Smooth muscle cell (in vitro differentiated cells): Measurements from ENCODE around the gene SSTR4. TPM values are rescaled to one million over a fixed set of nuclear protein-coding genes. Genes with fewer than 3 reads are reported as not detected.

ENCODE experiments used
- DNase-seq: peaks from one replicate; lab custom pipeline; 2025; ENCODE audit not compliant: unreplicated experiment; lab: John Stamatoyannopoulos, UW
- H2AFZ ChIP-seq: fragments of 200-600 bp; sonication (generic); 2 replicates; pipeline ENCODE4 v1.6.0; 2016; ENCODE audit warnings: antibody characterized with exemption, low read depth, mild to moderate bottlenecking
- H3F3A ChIP-seq: fragments of 200-600 bp; sonication (generic); 2 replicates; pipeline ENCODE4 v1.6.0; 2017; ENCODE audit warnings: antibody characterized with exemption, low read depth
- H3K27ac ChIP-seq: fragments of 200-600 bp; sonication (generic); 2 replicates; pipeline ENCODE4 v1.5.1; 2016; ENCODE audit warnings: low read depth, mild to moderate bottlenecking
- H3K27me3 ChIP-seq: fragments of 200-600 bp; sonication (generic); 2 replicates; pipeline ENCODE4 v1.6.1; 2016; ENCODE audit warnings: low read depth, mild to moderate bottlenecking
- H3K36me3 ChIP-seq: fragments of 200-600 bp; sonication (generic); 2 replicates; pipeline ENCODE4 v1.5.1; 2016; ENCODE audit warnings: low read depth
- H3K4me1 ChIP-seq: fragments of 200-600 bp; sonication (generic); 2 replicates; pipeline ENCODE4 v1.5.1; 2016; ENCODE audit warnings: low read depth
- H3K4me2 ChIP-seq: fragments of 200-600 bp; sonication (generic); 2 replicates; pipeline ENCODE4 v1.6.0; 2016; ENCODE audit warnings: mild to moderate bottlenecking
- H3K4me3 ChIP-seq: fragments of 200-600 bp; sonication (generic); 2 replicates; pipeline ENCODE4 v1.5.1; 2016; ENCODE audit warnings: mild to moderate bottlenecking
- H3K79me2 ChIP-seq: fragments of 200-600 bp; sonication (generic); 2 replicates; pipeline ENCODE4 v1.6.0; 2016; ENCODE audit warnings: low read depth, mild to moderate bottlenecking
- H3K9ac ChIP-seq: fragments of 200-600 bp; sonication (generic); 2 replicates; pipeline ENCODE4 v1.6.0; 2016; ENCODE audit warnings: low read depth
- H3K9me3 ChIP-seq: fragments of 200-600 bp; sonication (generic); replicated peaks from 2 replicates; pipeline ENCODE4 v1.5.1; 2016; ENCODE audit warnings: low read depth
- H4K20me1 ChIP-seq: fragments of 200-600 bp; sonication (generic); 2 replicates; pipeline ENCODE4 v1.6.0; 2016; ENCODE audit warnings: low read depth
- CTCF ChIP-seq: fragments of 200-600 bp; sonication (generic); IDR thresholded peaks from 2 replicates; pipeline ENCODE4 v1.5.1; 2017; ENCODE audit warnings: borderline replicate concordance, mild to moderate bottlenecking, antibody characterized with exemption; ENCODE audit not compliant: insufficient read depth, poor library complexity, severe bottlenecking
- WGBS: methylation state at CpG from one replicate; pipeline ENCODE4 v1.1.7; 2016; ENCODE audit warnings: low lambda C conversion rate; 5-methylcytosine and 5-hydroxymethylcytosine counted together
- polyA plus RNA-seq: library from polyadenylated mRNA; unstranded; fragments of >200 nt; fragmentation: Nextera tagmentation; extraction: Ambion mirVana; gene quantifications from 2 replicates; pipeline ENCODE4 v1.2.1, GENCODE V29; 2016
- total RNA-seq: library from RNA; depleted of rRNA; stranded (reverse); fragments of >200 nt; gene quantifications from 2 replicates; pipeline ENCODE4 v1.2.3, GENCODE V29; 2014

Gene SSTR4
- total and polyA plus RNA-seq, 2 experiments from 2014 or later = not detected

GRCh38 chr20:23087587-23088251 lies 52.6 kb downstream of the SSTR4 start:
- Histone ChIP-seq H3K36me3 (no peaks in the 10 kb centered on the region), H3K9me3 (no peaks in the 10 kb centered on the region), H3F3A (no peaks in the 10 kb centered on the region), H3K4me3 (no peak overlapping the region), H2AFZ (no peak overlapping the region), H3K4me1 (no peaks in the 10 kb centered on the region), H3K79me2 (no peaks in the 10 kb centered on the region), H4K20me1 (no peaks in the 10 kb centered on the region), H3K9ac (no peak overlapping the region), H3K27ac (no peak overlapping the region), H3K4me2 (no peak overlapping the region), H3K27me3 (no peaks in the 10 kb centered on the region)
- DNase-seq = no peak
- WGBS = 95% methylated on average over 9 of the region's 9 CpGs
- no peak for TF ChIP-seq CTCF

Other genes with a start within 250 kb of the SSTR4 start
- 8.4 and 9.9 TPM in 2 replicates for gene THBD, start 14.4 kb downstream of the SSTR4 start, total RNA-seq
- 10.0 and 10.5 TPM in 2 replicates for gene THBD, start 14.4 kb downstream of the SSTR4 start, polyA plus RNA-seq
- not detected in 2 replicates for gene CD93, start 51.0 kb downstream of the SSTR4 start, total RNA-seq
- not detected in 2 replicates for gene CD93, start 51.0 kb downstream of the SSTR4 start, polyA plus RNA-seq